ENCODE results near the gene CCSER2.

The CCSER2 gene

GRCh38 chr10:84339025-84339424 lies 10.6 kb downstream of the CCSER2 start:
- Histone ChIP-seq H3K36me3 (no peaks in the 10 kb centered on the region), H3K27ac (no peak overlapping the region), H3K4me3 (no peak overlapping the region), H3K9me3 (no peaks in the 10 kb centered on the region), H3K4me1 (peaks cover 0 to 48% (median 12%) of the 10 kb centered on the region in 4 donors), H3K27me3 (no peaks in the 10 kb centered on the region)
- intact Hi-C loops (cut with DNase I; ENCODE audit: low total_unique reads), result no loop called here
- DNase-seq, result no peak
- no peak for TF ChIP-seq CTCF (IDR thresholded peaks at IDR 0.05)

- Histone ChIP-seq H3K4me3 (no peak overlapping the region), H3K27me3 (no peaks in the 10 kb centered on the region), H3K36me3 (no peaks in the 10 kb centered on the region), H3K9me3 (no peaks in the 10 kb centered on the region), H3K27ac (no peak overlapping the region), H3K4me1 (peaks cover 0 to 46% (median 10%) of the 10 kb centered on the region in 4 donors)
- intact Hi-C loops (cut with DNase I; ENCODE audit: low total_unique reads), result no loop called here
- DNase-seq, result no peak
- TF ChIP-seq CTCF (IDR thresholded peaks at IDR 0.05), result no peak
These were observed 11.8 kb downstream of the CCSER2 start for GRCh38 chr10:84340187-84340586.

- intact Hi-C loops (cut with DNase I; ENCODE audit: low total_unique reads), result no loop called here
- H3K4me1 ChIP-seq, result peaks cover 0 to 42% (median 10%) of the 10 kb centered on the region in 4 donors
These were observed 12.5 kb downstream of the CCSER2 start for GRCh38 chr10:84340632-84341537.

GRCh38 chr10:84341538-84341856 lies 13.1 kb downstream of the CCSER2 start:
- H3K4me1 ChIP-seq, result peaks cover 0 to 36% (median 5%) of the 10 kb centered on the region in 4 donors
- intact Hi-C loops (cut with DNase I; ENCODE audit: low total_unique reads), result no loop called here

More at GRCh38 chr10:84340632-84341537, 12.5 kb downstream of the CCSER2 start:
- no peaks in the 10 kb centered on the region for H3K36me3 ChIP-seq
- no peaks in the 10 kb centered on the region for H3K9me3 ChIP-seq
- no peak for TF ChIP-seq CTCF (IDR thresholded peaks at IDR 0.05)
- no peak overlapping the region for H3K4me3 ChIP-seq
- no peaks in the 10 kb centered on the region for H3K27me3 ChIP-seq
- no peak for DNase-seq
- no peak overlapping the region for H3K27ac ChIP-seq

GRCh38 chr10:84341983-84342382 lies 13.6 kb downstream of the CCSER2 start:
- Histone ChIP-seq H3K4me1 (peaks cover 0 to 31% (median 2%) of the 10 kb centered on the region in 4 donors), H3K9me3 (no peaks in the 10 kb centered on the region), H3K4me3 (no peak overlapping the region), H3K36me3 (no peaks in the 10 kb centered on the region), H3K27ac (no peak overlapping the region), H3K27me3 (no peaks in the 10 kb centered on the region)
- intact Hi-C loops (cut with DNase I; ENCODE audit: low total_unique reads), result no loop called here
- TF ChIP-seq CTCF (IDR thresholded peaks at IDR 0.05), result no peak
- DNase-seq, result no peak

More at GRCh38 chr10:84341538-84341856, 13.1 kb downstream of the CCSER2 start:
- no peak for TF ChIP-seq CTCF (IDR thresholded peaks at IDR 0.05)
- Histone ChIP-seq H3K9me3 (no peaks in the 10 kb centered on the region), H3K27me3 (no peaks in the 10 kb centered on the region), H3K36me3 (no peaks in the 10 kb centered on the region), H3K4me3 (no peak overlapping the region), H3K27ac (no peak overlapping the region)
- DNase-seq, result no peak
